ENCODE data around the gene MITF.

MITF gene

DNA sequence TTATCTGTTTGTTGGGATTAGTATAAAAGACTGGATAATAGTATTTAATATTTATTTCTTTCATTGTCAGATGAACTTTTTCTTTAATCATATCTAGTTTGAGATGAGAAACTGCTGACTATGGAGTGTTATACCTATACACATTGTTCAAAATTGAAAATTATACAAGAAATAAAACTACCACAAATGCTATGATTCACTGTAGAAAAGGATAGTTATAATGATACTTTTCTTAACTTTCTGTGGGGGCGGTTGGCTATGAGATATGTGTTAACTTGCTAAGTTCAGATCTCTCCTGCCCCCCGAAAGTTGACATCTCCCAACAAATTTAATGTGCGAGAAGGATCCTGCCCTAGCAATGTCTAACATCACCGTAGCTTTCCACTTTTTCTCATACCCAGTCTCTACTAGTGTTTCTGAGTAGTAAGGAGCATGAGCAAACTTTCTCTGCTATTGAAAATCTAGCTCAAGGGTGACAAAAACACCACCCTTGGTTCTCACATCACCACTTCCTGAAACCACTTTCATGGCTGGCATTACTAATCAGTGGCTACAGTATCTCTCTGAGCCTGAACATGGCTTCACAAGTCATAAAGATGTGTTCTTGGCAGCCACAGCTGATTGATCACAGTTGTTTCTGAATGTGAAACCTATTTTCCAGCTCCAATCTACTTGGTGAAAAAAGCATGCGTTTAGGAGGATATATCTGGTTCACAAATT is 244.4 kb downstream of the MITF start:
- no peak for DNase-seq

DNA sequence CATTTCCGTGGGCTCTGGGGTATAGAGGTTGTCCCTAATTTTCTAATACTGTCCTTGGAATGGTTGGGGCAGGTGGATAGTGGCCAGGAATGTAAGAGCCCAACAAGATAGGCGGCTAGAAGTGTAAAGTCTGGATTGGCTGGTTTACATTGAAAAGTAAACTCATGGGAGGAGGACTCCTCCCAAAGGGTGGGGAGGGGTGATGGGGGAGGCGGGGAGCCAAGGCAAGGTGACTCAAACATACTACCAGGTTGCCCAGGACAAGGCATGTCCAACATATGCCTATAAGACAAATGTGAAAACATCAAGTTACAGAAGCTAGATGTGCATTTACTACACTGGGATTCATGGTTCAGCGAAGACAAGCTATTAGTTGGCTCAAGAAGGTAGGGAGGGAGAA is 246.0 kb downstream of the MITF start:
- DNase-seq: no peak

DNA sequence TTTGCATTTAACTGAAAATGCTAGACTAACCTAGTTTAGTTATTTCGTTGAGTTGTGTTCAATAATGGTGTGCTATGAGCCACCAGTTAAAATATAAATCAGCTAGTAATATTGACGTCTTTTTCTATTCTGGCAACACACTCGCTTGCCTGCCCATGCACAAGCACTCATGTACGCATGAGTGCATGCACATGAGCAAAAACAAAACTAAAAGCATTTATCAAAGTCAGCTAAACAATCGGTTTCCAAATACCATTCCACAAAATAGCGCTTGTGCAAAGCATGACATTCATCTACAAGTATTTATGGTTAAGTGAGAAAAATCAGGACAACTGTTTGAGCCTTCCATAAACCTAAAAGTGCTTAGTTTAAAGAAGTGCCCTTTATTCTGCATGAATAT is 247.2 kb downstream of the MITF start:
- no peak for DNase-seq

DNA sequence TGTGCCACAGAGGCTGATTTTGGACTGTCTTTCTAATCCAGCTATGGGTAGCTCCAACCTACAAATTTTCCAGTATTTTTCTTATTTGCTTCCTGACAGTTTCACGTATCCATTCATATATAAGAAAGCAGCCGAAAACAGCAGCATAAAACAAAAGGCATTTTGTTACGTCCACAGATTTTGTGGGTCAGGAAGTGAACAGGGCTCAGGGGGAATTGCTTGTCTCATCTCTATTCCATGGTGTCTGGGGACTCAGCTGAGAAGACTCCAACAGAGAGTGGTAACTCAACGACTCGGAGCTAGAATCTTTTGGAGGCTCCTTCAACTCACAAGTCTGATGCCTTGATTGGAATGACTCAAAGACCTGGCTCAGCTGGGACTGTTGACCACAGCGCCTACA is 248.6 kb downstream of the MITF start:
- no peak for DNase-seq

DNA sequence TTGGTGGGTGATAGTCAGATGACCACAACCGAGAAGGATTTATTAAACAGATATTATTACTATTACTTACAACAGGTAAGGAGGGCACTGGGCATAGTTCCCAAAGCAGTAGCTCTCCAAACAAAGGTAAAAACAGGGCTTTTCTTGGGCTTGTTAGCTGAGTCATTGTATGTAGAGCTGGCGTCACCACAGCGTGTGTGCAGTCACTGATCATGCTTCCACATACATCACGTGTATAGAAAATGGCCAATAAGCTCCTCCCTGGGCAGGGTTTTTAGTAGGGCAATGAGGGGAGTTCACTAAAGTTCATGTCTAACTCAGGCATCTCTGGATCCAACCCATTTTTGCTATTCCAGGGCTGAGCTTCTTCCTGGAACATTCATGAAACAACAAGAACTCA is 254.5 kb downstream of the MITF start:
- no peak for DNase-seq

DNA sequence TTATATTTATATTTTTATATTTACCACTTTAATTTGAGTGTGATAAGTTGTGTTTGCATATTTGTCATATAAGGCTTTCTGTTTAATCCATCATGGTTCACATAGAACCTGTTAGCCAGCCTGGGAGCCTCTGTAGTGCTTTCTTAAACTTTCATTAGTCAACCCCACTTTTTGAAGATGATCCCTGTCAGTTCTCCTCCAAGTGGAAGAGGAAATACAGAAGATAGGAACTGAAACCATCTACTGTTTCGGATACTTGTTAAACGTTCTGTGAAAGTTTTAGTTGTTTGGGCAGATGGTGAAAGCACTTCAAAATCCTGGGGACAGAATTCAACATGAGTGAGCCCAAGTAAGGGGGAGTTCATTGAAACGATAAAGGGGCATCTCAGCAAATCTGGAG is 255.7 kb downstream of the MITF start:
- no peak for DNase-seq

DNA sequence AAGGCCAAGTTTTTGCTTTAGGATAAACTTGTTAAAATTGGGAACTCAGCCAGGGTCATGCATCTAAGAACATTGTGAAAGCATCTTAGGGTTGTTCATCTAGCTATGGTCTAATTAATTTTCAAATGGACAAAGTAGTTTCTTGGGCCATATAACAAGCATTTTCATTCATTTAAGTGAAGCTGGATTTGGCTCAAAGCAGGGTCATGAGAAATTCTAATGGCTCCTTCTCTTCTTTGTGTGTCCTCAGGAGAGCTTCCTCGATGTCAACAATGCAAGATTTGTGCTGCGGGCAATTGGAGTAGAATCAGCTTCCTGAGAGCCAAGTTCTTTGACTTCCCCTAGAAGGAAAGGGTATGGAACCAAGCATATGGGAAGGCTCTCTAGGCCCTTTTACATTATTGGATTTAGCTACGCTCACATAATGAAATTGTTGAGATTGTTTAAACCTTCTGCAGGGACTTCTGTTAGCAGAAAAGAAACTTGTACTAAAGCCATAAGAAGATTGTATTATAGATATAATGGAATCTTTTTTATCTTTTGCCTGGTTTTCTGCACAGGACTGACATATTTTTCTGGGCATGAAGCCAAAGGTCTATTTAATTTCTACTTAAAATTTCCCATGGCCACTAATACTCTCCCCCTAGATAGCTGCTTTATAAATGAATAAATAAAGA is 258.5 kb downstream of the MITF start:
- no peak for DNase-seq

DNA sequence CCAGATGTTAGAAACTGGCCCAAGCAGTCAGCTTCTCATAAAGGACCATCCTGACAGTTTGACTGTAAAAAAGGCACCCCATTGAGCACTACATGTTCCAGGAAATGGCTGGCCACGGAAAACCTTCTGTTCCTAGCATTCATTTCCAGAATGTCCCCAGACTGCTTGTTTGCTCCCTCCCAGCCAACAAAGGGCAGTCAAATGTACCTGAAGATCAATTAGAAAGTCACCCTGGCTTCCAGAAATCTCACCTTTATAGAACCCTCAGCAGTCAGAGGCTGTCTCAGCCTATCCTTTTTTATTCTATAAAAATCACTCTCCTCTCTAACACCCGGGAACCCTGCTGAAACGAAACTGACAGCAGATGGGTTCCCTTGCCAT is 259.5 kb downstream of the MITF start:
- DNase-seq: no peak

DNA sequence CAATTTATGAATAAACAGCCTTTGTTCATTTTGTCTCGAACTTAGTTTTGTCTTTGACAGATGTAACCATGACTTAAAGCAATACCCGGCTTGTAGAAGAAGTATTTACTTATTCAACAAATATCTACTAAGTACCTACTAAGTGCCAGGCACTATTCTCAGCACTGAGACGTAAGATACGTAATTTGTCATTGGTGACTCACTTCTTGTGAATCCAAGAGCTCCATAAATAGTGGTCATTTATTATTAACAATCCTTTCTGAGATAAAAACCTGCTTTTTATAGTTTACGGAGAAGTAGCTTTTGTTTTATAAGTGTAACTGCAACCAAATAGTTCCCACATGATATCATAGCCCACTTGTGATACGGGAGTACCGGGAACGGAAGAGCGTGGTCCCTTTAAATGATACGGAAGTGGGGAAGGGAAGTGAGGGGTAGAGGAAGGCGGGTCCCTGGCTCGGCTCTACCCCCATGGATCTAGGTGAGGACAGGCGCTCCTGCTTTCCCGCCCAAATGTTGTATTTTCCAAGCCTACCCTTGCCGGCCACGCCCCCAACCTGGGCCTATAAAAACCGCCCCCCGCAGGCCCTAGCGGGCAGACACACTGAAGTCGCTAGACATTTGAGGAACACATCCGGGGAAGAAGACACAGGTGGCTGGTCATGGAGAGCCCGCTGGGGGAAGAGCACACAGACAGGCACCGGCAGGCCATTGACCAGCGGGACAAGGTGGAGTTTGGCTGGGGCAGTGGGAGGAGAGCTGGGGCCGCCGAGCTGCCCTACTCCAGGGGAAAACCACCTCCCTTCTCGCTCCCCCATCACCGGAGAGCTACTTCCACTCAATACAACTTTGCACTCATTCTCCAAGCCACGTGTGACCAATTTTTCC is 260.1 kb downstream of the MITF start, which contains the start of gene SAMMSON:
TSS of gene SAMMSON (plus strand) at position 594 of the 888 bp plus-strand sequence.
- no peak for DNase-seq

DNA sequence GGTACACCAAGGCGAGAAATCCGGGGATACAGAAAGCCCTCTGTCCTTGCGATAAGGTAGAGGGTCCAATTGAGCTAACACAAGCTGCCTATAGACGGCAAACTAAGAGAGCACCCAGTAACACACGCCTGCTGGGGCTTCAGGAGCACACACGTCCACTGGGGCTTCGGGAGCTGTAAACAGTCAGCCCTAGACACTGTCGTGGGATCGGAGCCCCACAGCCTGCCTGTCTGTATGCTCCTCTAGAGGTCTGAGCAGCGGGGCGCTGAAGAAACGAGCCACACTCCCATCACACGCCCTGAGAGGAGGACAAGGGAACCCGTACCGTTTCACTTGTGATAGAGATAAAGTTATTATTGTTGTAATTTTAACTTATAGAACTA is 260.8 kb downstream of the MITF start:
- DNase-seq: no peak

DNA sequence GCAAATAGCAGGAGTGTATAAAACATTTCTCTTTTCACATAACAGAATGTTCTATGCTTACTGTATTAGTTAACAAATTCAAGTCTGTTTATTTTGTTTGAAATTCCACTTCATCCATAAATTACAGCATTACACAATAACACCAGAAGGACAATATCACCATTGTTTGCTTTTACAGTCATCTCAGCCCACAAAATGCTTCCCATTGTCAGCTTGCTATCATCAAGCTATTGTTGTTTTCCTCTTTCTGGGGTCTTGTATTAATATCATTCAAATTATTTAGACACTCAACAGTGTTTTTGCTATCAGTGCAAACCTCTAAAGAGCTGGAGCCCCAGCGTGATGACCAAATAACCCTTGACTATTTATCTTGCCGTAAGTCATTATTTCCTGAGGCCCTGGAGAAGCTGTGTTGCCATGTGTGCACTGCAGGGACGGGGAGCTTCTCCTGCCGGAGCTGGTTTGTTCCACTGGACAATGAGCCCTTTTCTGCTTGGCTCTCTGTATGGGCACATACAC is 261.4 kb downstream of the MITF start:
- no peak for DNase-seq

DNA sequence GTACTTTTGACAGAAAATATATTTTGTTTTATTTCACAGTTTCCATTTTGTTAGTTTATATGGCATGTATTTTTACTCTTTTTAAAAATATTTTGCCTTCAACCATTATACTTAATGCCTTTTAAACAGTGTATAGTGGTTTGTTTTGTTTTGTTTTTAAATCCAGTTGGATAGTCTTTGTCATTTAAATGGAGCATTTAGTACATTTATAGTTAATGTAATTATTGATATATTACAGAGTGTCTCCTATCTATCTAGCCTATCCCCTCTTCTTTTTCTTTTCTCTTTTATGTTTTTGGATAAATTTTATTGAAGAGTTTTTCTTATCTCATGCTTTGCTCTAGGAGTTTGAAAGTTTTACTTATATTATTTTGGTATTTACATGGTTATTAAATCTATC is 263.9 kb downstream of the MITF start:
- no peak for DNase-seq

DNA sequence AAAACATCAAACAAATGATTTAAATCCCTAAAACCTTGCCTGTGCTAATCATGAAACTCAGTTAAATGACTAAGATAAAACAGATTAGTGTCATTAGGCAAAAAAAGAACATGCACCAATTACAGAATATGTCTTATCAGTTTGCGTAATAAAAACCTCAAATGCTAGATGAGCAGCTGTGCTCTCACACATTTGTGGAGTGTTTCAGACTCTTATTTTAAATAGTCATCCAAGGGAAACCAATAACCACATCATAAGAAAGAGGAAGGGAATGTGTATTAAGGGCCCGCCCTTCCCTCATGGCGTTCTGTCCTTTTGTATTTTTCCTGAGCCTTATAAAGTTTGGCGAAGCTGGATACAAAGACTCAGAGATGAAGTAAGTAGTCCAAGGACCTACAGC is 266.8 kb downstream of the MITF start:
- no peak for DNase-seq

DNA sequence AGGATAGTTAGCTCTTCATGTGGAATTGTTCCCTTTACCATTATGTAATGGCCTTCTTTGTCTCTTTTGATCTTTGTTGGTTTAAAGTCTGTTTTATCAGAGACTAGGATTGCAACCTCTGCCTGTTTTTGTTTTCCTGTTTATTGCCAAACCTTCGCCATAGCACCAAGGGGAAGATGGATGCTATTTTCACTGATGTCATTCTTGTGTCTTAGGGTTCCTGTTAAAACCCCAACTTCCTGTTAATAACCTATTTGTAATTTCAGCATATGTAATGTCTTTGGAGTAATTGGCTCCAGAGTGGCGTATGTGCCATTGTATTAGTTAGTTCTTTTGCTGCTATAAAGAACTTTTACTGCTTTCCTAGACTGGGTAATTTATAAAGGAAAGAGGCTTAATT is 271.1 kb downstream of the MITF start:
- no peak for DNase-seq

DNA sequence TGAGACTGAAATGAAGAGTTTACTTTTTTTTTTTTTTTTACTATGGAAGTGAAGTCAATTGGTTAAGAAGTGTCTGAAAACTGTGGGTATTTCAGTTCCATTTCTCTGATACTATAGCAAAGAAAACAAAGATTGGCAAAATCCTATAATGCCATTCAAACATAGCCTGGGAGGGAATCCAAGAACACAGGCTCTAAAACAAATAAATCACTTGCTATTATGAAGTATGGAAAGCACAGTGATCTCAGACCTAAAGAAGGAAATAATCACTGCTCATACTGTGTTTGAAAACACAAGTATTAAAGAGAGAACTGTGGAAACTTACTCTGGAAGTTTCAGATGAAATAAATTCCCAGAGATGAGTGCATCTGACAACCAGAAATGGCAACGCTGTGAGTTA is 272.3 kb downstream of the MITF start:
- no peak for DNase-seq
